Heart left ventricle (tissue), 13 donors: Measurements from ENCODE around the gene REEP3.

Experiments
- POLR2A ChIP-seq, 2 donors: fragments of 450-650 bp; IDR thresholded peaks; one replicate each; pipeline ENCODE4 v1.6.1; 2017; ENCODE audit warnings: antibody characterized with exemption in 2 of 2, mild to moderate bottlenecking in 2 of 2, moderate library complexity in 2 of 2
- TF ChIP-seq, protein P1 (sequence below), 12 donors: fragments of 200-600 bp; sonication (generic) in 4 of 12; IDR thresholded peaks; one replicate each; pipeline versions ENCODE4 v1.5.0 to v1.8.0; 2018 to 2022; ENCODE audit warnings: antibody characterized with exemption in 12 of 12, mild to moderate bottlenecking in 5 of 12
- donor health status: ischemic (EF 13 %, LVEDD 7.1; RV severe dilation, severe dysfunction).
- donor health status: DM: no; HTN: yes; CAD: no.
- donor health status: DM: no; HTN: no; CAD: no.
- donor health status: ischemic (EF 25% LVEDD 6.9; RV normal size, moderate dysfunction).
- donor health status: ischemic (EF 25% LVEDD 5.7; RV mildly dilated, moderate dysfunction).
- donor health status: ischemic (EF 35%, LVEDD 5.7; RV mildly dilated, moderate dysfunction).
- donor health status: nonischemic (EF 11% LVEDD 7.7; RV severe dilation, severe dysfunction).
- donor health status: DM: yes; HTN: yes; CAD: no.
- donor health status: PGD.
- donor health status: ischemic (EF 29% LVEDD 5.4; RV normal size, mild dysfunction).
- donor health status: nonischemic (EF 23%, LVEDD 6.1; RV moderate dilation, normal function).

DNA sequence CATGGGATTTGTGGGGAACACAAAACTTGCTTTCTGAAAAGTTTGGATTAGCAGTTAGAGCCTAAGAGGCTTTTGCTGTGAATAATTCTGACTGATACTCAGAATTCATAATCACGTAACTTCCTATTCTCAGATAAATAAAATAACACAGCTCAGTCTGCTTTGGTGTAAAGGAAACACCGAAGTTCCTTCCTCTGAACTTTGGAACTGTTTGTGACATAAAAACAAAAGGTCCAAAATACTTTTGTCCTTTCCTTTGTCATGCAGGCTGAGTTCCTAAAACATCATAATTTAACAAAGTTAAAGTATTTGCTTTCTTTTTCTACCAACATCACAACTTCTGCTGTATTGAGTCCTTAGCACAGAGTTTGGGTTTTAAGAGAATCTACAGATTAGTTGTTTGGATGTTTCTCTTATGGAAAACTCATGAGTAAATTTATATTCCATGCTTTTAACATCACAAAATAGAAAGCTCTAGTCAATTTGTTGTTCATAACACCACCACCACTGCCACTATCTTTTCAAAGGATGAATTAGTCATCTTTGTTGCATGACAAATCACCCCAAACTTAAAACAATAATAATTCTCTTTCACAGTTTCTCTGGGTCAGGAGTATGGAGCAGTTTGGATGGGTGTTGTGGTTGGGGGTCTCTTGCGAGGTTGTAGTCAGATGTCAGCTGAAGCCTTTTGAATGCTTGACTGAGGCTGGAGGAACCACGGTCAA lies 123.4 kb downstream of the REEP3 start:
- TF ChIP-seq, protein P1, sequence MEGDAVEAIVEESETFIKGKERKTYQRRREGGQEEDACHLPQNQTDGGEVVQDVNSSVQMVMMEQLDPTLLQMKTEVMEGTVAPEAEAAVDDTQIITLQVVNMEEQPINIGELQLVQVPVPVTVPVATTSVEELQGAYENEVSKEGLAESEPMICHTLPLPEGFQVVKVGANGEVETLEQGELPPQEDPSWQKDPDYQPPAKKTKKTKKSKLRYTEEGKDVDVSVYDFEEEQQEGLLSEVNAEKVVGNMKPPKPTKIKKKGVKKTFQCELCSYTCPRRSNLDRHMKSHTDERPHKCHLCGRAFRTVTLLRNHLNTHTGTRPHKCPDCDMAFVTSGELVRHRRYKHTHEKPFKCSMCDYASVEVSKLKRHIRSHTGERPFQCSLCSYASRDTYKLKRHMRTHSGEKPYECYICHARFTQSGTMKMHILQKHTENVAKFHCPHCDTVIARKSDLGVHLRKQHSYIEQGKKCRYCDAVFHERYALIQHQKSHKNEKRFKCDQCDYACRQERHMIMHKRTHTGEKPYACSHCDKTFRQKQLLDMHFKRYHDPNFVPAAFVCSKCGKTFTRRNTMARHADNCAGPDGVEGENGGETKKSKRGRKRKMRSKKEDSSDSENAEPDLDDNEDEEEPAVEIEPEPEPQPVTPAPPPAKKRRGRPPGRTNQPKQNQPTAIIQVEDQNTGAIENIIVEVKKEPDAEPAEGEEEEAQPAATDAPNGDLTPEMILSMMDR (IDR thresholded peaks at IDR 0.05), result no peak
- no peak for TF ChIP-seq POLR2A (IDR thresholded peaks at IDR 0.05)
